ENCODE data around the gene CA4. TPM values are rescaled to one million over a fixed set of nuclear protein-coding genes. Genes with fewer than 3 reads are reported as not detected.

Gene CA4
- total and polyA plus RNA-seq, 2 experiments from 2014 or later = 1.2 to 6.1 TPM

- Histone ChIP-seq H3K79me2 (no peaks in the 10 kb centered on the region), H3K36me3 (replicated peaks; ENCODE audit: insufficient read depth, low read depth) (no peaks in the 10 kb centered on the region), H4K20me1 (ENCODE audit: insufficient read depth, poor library complexity, severe bottlenecking) (no peaks in the 10 kb centered on the region), H3K4me3 (no peak overlapping the region), H3K27me3 (peaks cover 58% of the 10 kb centered on the region), H3K27ac (no peak overlapping the region), H3K9me2 (replicated peaks; ENCODE audit: insufficient read depth) (no peaks in the 10 kb centered on the region), H3K9me3 (ENCODE audit: low read depth) (no peaks in the 10 kb centered on the region), H3K4me2 (no peak overlapping the region), H2AFZ (no peak overlapping the region), H3K4me1 (ENCODE audit: insufficient read depth) (peaks cover 7% of the 10 kb centered on the region)
- DNase-seq (ENCODE audit: low spot score) = no peak
- TF ChIP-seq EZH2phosphoT487 (IDR thresholded peaks at IDR 0.05; ENCODE audit: low read depth, severe bottlenecking, unreplicated experiment) (no peak), EZH2 (IDR thresholded peaks at IDR 0.05; ENCODE audit: borderline replicate concordance) (no peak)
- TF ChIP-seq, protein P1, sequence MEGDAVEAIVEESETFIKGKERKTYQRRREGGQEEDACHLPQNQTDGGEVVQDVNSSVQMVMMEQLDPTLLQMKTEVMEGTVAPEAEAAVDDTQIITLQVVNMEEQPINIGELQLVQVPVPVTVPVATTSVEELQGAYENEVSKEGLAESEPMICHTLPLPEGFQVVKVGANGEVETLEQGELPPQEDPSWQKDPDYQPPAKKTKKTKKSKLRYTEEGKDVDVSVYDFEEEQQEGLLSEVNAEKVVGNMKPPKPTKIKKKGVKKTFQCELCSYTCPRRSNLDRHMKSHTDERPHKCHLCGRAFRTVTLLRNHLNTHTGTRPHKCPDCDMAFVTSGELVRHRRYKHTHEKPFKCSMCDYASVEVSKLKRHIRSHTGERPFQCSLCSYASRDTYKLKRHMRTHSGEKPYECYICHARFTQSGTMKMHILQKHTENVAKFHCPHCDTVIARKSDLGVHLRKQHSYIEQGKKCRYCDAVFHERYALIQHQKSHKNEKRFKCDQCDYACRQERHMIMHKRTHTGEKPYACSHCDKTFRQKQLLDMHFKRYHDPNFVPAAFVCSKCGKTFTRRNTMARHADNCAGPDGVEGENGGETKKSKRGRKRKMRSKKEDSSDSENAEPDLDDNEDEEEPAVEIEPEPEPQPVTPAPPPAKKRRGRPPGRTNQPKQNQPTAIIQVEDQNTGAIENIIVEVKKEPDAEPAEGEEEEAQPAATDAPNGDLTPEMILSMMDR (IDR thresholded peaks at IDR 0.05; ENCODE audit: poor library complexity) = no peak
- 86% methylated on average over 11 of the region's 12 CpGs for WGBS (ENCODE audit: low lambda C conversion rate, missing lambda C conversion rate)
Measured at GRCh38 chr17:60153606-60154390, 4.0 kb downstream of the CA4 start.

DNA sequence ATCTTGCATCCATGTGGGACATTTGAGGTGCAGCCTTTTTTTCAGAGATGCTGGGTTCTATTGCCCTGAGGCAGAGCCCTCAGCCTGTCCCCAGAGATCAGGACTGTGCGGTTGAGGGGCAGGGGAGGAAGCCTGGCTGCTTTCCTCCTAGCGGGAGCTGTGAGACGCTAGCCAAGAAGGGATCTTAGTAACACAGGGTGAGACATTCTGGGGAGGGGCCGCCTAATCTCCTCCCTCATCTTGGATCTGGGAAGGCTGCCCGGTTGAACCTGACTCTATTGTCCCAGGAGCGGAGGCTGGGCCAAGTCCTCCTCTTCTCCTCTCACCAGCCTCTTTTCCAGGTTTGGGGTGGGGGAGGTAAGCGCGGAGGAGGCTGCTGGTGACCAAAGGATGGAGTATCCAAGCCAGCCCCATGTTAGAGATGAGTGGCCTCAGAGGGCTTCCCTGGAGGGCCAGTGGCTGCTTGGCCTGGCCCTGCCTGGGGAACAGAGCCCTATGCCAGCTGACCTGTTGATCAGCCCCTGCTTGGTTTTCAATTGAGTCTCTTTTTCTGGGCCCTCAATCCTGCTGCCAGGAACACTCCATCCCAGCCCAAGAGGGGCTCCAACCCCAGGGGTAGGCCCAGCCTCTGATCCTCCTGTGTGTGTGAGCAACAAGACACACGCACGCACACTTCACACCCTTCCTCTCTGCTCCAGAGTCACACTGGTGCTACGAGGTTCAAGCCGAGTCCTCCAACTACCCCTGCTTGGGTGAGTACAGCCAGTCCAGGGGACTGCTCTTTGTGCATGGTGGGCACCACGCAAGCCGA lies 5.0 kb downstream of the CA4 start:
- Histone ChIP-seq H3K79me2 (no peaks in the 10 kb centered on the region), H3K36me3 (replicated peaks; ENCODE audit: insufficient read depth, low read depth) (no peaks in the 10 kb centered on the region), H3K27me3 (peaks cover 52% of the 10 kb centered on the region), H3K27ac (no peak overlapping the region), H4K20me1 (ENCODE audit: insufficient read depth, poor library complexity, severe bottlenecking) (no peaks in the 10 kb centered on the region), H2AFZ (no peak overlapping the region), H3K4me1 (ENCODE audit: insufficient read depth) (peaks cover 7% of the 10 kb centered on the region), H3K9me3 (ENCODE audit: low read depth) (no peaks in the 10 kb centered on the region), H3K4me2 (no peak overlapping the region), H3K9me2 (replicated peaks; ENCODE audit: insufficient read depth) (no peaks in the 10 kb centered on the region), H3K4me3 (no peak overlapping the region)
- no peak for TF ChIP-seq EZH2 (IDR thresholded peaks at IDR 0.05; ENCODE audit: borderline replicate concordance)
- no peak for TF ChIP-seq EZH2phosphoT487 (IDR thresholded peaks at IDR 0.05; ENCODE audit: low read depth, severe bottlenecking, unreplicated experiment)
- TF ChIP-seq, protein P1 (IDR thresholded peaks at IDR 0.05; ENCODE audit: poor library complexity) = no peak
- 72% methylated on average over 14 of the region's 14 CpGs for WGBS (ENCODE audit: low lambda C conversion rate, missing lambda C conversion rate)
- no peak for DNase-seq (ENCODE audit: low spot score)

DNA sequence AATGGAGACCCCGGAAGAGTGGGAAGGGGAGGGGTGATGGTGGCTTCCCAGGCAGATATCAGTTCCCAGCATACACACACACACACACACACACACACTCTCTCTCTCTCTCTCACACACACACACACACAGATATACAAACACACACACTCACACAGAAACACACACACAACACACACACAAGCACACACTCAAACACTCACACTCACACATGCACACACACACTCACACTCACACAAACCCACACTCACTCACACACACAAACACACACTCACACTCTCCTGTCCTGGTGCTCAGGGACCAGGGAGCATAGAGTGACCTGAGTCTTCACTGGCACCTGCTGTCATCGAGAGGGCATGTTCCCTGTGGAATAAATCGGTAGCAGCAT lies 5.6 kb downstream of the CA4 start:
- 74% methylated on average over 3 of the region's 3 CpGs for WGBS (ENCODE audit: low lambda C conversion rate, missing lambda C conversion rate)
- Histone ChIP-seq H3K9me3 (ENCODE audit: low read depth) (no peaks in the 10 kb centered on the region), H3K4me3 (no peak overlapping the region), H3K36me3 (replicated peaks; ENCODE audit: insufficient read depth, low read depth) (no peaks in the 10 kb centered on the region), H3K27ac (no peak overlapping the region), H3K9me2 (replicated peaks; ENCODE audit: insufficient read depth) (no peaks in the 10 kb centered on the region), H4K20me1 (ENCODE audit: insufficient read depth, poor library complexity, severe bottlenecking) (no peaks in the 10 kb centered on the region), H3K79me2 (no peaks in the 10 kb centered on the region), H2AFZ (no peak overlapping the region), H3K4me1 (ENCODE audit: insufficient read depth) (peaks cover 7% of the 10 kb centered on the region), H3K4me2 (no peak overlapping the region), H3K27me3 (peaks cover 47% of the 10 kb centered on the region)
- TF ChIP-seq EZH2 (IDR thresholded peaks at IDR 0.05; ENCODE audit: borderline replicate concordance) = no peak
- TF ChIP-seq EZH2phosphoT487 (IDR thresholded peaks at IDR 0.05; ENCODE audit: low read depth, severe bottlenecking, unreplicated experiment) = no peak
- TF ChIP-seq, protein P1 (IDR thresholded peaks at IDR 0.05; ENCODE audit: poor library complexity) = no peak
- DNase-seq (ENCODE audit: low spot score) = no peak

Measured in hepatocyte (in vitro differentiated cells).